Measurements from ENCODE around the gene ARHGAP27.
"Not testable (repeated sequence)": the region's sequence is repeated elsewhere in the genome, so short reads cannot be mapped to it uniquely, and the experiment has no call there.

ARHGAP27 gene

GRCh38 chr17:45432405-45433158, at the start of gene ARHGAP27:
TSS of gene ARHGAP27 (minus strand) at chr17:45432870. CDS start at chr17:45430279, 2,591 bp downstream.
- DNase-seq (ENCODE audit: low read depth in 1 of 2, low spot score in 1 of 2): no peak

GRCh38 chr17:45482317-45482716, 49.6 kb upstream of the ARHGAP27 start:
- DNase-seq (ENCODE audit: low read depth in 1 of 2, low spot score in 1 of 2): not testable (repeated sequence)

- DNase-seq (ENCODE audit: low read depth in 1 of 2, low spot score in 1 of 2): not testable (repeated sequence)
Measured at GRCh38 chr17:45475436-45475835, 42.8 kb upstream of the ARHGAP27 start.

GRCh38 chr17:45472249-45472648, 39.6 kb upstream of the ARHGAP27 start:
- not testable (repeated sequence) for DNase-seq (ENCODE audit: low read depth in 1 of 2, low spot score in 1 of 2)

- not testable (repeated sequence) for DNase-seq (ENCODE audit: low read depth in 1 of 2, low spot score in 1 of 2)
Measured at GRCh38 chr17:45469204-45469563, 36.5 kb upstream of the ARHGAP27 start.

- not testable (repeated sequence) for DNase-seq (ENCODE audit: low read depth in 1 of 2, low spot score in 1 of 2)
Measured at GRCh38 chr17:45468293-45469203, 35.9 kb upstream of the ARHGAP27 start.

- not testable (repeated sequence) for DNase-seq (ENCODE audit: low read depth in 1 of 2, low spot score in 1 of 2)
Measured at GRCh38 chr17:45461524-45462327, 29.1 kb upstream of the ARHGAP27 start.

- DNase-seq (ENCODE audit: low read depth in 1 of 2, low spot score in 1 of 2): not testable (repeated sequence)
Measured at GRCh38 chr17:45460422-45460821, 27.8 kb upstream of the ARHGAP27 start.

- not testable (repeated sequence) for DNase-seq (ENCODE audit: low read depth in 1 of 2, low spot score in 1 of 2)
Measured at GRCh38 chr17:45454341-45454740, 21.7 kb upstream of the ARHGAP27 start.

GRCh38 chr17:45453731-45454130, 21.1 kb upstream of the ARHGAP27 start:
- DNase-seq (ENCODE audit: low read depth in 1 of 2, low spot score in 1 of 2): not testable (repeated sequence)

GRCh38 chr17:45453225-45453534, 20.5 kb upstream of the ARHGAP27 start:
- DNase-seq (ENCODE audit: low read depth in 1 of 2, low spot score in 1 of 2): not testable (repeated sequence)

- not testable (repeated sequence) for DNase-seq (ENCODE audit: low read depth in 1 of 2, low spot score in 1 of 2)
Measured at GRCh38 chr17:45452329-45453224, 19.9 kb upstream of the ARHGAP27 start.

GRCh38 chr17:45451660-45452059, 19.0 kb upstream of the ARHGAP27 start:
- DNase-seq (ENCODE audit: low read depth in 1 of 2, low spot score in 1 of 2): not testable (repeated sequence)

- DNase-seq (ENCODE audit: low read depth in 1 of 2, low spot score in 1 of 2): no peak
Measured at GRCh38 chr17:45451131-45451530, 18.5 kb upstream of the ARHGAP27 start.

GRCh38 chr17:45449708-45450329, 17.1 kb upstream of the ARHGAP27 start:
- DNase-seq (ENCODE audit: low read depth in 1 of 2, low spot score in 1 of 2): not testable (repeated sequence)

- not testable (repeated sequence) for DNase-seq (ENCODE audit: low read depth in 1 of 2, low spot score in 1 of 2)
Measured at GRCh38 chr17:45449260-45449659, 16.6 kb upstream of the ARHGAP27 start.

GRCh38 chr17:45448483-45448882, 15.8 kb upstream of the ARHGAP27 start:
- not testable (repeated sequence) for DNase-seq (ENCODE audit: low read depth in 1 of 2, low spot score in 1 of 2)

GRCh38 chr17:45448066-45448465, 15.4 kb upstream of the ARHGAP27 start:
- DNase-seq (ENCODE audit: low read depth in 1 of 2, low spot score in 1 of 2): not testable (repeated sequence)

- not testable (repeated sequence) for DNase-seq (ENCODE audit: low read depth in 1 of 2, low spot score in 1 of 2)
Measured at GRCh38 chr17:45447650-45448049, 15.0 kb upstream of the ARHGAP27 start.

All from activated CD4-positive, alpha-beta T cell treated with anti-CD3 and anti-CD28 coated beads, Interleukin-2, amount 50 U/mL, for 24 hours (primary cell).